Keratinocyte (primary cell): ENCODE measurements around the gene SPAG16. TPM values are rescaled to one million over a fixed set of nuclear protein-coding genes. Genes with fewer than 3 reads are reported as not detected.

Source experiments
- DNase-seq: peaks from one replicate; pipeline ENCODE4 v3.0.0-alpha.2; 2011; ENCODE audit warnings: low read depth, missing footprints, low spot score
- FAIRE-seq: peaks from 2 replicates; lab custom pipeline; 2011; peaks lifted over from hg19 to GRCh38; lab: Jason Lieb, UNC
- H2AFZ ChIP-seq: 2 replicates; pipeline ENCODE4 v1.6.0; 2012; ENCODE audit warnings: low read length, control low read depth, inconsistent platforms; ENCODE audit not compliant: control insufficient read depth
- H3K27ac ChIP-seq: 2 replicates; pipeline ENCODE4 v1.5.1; 2011; ENCODE audit warnings: low read length; ENCODE audit not compliant: control insufficient read depth, insufficient read depth
- H3K27me3 ChIP-seq: 3 replicates; pipeline ENCODE4 v1.6.0; 2011; ENCODE audit warnings: low read length; ENCODE audit not compliant: control insufficient read depth, insufficient read depth; ENCODE audit errors: extremely low read depth
- H3K36me3 ChIP-seq, 2 experiments: 2 replicates in 1 of 2; 3 replicates in 1 of 2; pipeline ENCODE4 v1.5.1; 2011; ENCODE audit warnings: low read length in 2 of 2, mild to moderate bottlenecking in 1 of 2; ENCODE audit not compliant: control insufficient read depth in 2 of 2, insufficient read depth in 2 of 2; ENCODE audit errors: extremely low read depth in 1 of 2
- H3K4me1 ChIP-seq: 3 replicates; pipeline ENCODE4 v1.5.1; 2011; ENCODE audit warnings: low read length; ENCODE audit not compliant: control insufficient read depth, insufficient read depth; ENCODE audit errors: extremely low read depth
- H3K4me2 ChIP-seq: 3 replicates; pipeline ENCODE4 v1.6.0; 2011; ENCODE audit warnings: low read depth, low read length; ENCODE audit not compliant: control insufficient read depth, insufficient read depth; ENCODE audit errors: extremely low read depth
- H3K4me3 ChIP-seq, 3 experiments: fragments of 200-600 bp in 1 of 3; sonication (generic) in 1 of 3; 2 replicates in 2 of 3; 3 replicates in 1 of 3; pipeline ENCODE4 v1.5.1; 2011 to 2016; ENCODE audit warnings: low read length in 3 of 3, mild to moderate bottlenecking in 3 of 3, control low read depth in 2 of 3, inconsistent platforms in 1 of 3, low read depth in 1 of 3, mixed read lengths in 1 of 3, mixed run types in 1 of 3, moderate library complexity in 1 of 3; ENCODE audit not compliant: control insufficient read depth in 2 of 3, insufficient read depth in 2 of 3; ENCODE audit errors: extremely low read depth in 1 of 3
- H3K79me2 ChIP-seq: 2 replicates; pipeline ENCODE4 v1.6.0; 2012; ENCODE audit warnings: low read length; ENCODE audit not compliant: control insufficient read depth, insufficient read depth
- H3K9ac ChIP-seq: 3 replicates; pipeline ENCODE4 v1.6.0; 2011; ENCODE audit warnings: low read length; ENCODE audit not compliant: control insufficient read depth, insufficient read depth; ENCODE audit errors: extremely low read depth
- H3K9me1 ChIP-seq: 3 replicates; pipeline ENCODE4 v1.6.0; 2011; ENCODE audit warnings: low read length; ENCODE audit not compliant: control insufficient read depth, insufficient read depth; ENCODE audit errors: extremely low read depth
- H3K9me3 ChIP-seq: 2 replicates; pipeline ENCODE4 v1.5.1; 2012; ENCODE audit warnings: low read depth, low read length; ENCODE audit not compliant: control insufficient read depth
- H4K20me1 ChIP-seq: 3 replicates; pipeline ENCODE4 v1.6.0; 2011; ENCODE audit warnings: low read length; ENCODE audit not compliant: control insufficient read depth, insufficient read depth; ENCODE audit errors: extremely low read depth
- CTCF ChIP-seq, 3 experiments: IDR thresholded peaks in 1 of 3; conservative IDR thresholded peaks in 1 of 3; optimal IDR thresholded peaks in 1 of 3; 2 replicates in 2 of 3; 3 replicates in 1 of 3; pipeline versions ENCODE3 to v1.5.1; 2011; ENCODE audit warnings: low read length in 3 of 3, mild to moderate bottlenecking in 3 of 3, moderate library complexity in 2 of 3, control low read depth in 1 of 3, inconsistent platforms in 1 of 3; ENCODE audit not compliant: insufficient read depth in 2 of 3; ENCODE audit errors: extremely low read depth in 1 of 3
- EZH2 ChIP-seq: IDR thresholded peaks from one replicate; pipeline ENCODE4 v1.6.1; 2012; ENCODE audit warnings: inconsistent platforms, mild to moderate bottlenecking, low read length, moderate library complexity
- dilution Hi-C: fragments of 300-500 bp; cut with MboI; formaldehyde crosslinking; loops from one replicate; pipeline ENCODE4 v1.7.0; 2020; ENCODE audit warnings: low sequenced_read_pairs; ENCODE audit not compliant: extremely low pct_ligation_motif_present
- polyA plus RNA-seq, 5 experiments: library from polyadenylated mRNA; depleted of rRNA in 3 of 5; stranded (reverse) in 3 of 5; stranded (forward) in 1 of 5; unstranded in 1 of 5; fragments of >200 nt; gene quantifications; 1 replicate in 1 of 5; 2 replicates in 3 of 5; 3 replicates in 1 of 5; pipeline versions ENCODE4 v1.2.1 to v1.2.3, GENCODE V29; 2011 to 2012; ENCODE audit warnings: missing spikeins in 2 of 5, low read depth in 1 of 5, low replicate concordance in 1 of 5

The SPAG16 gene
- polyA plus RNA-seq, 1 donor (not counting 4 experiments of a cell fraction or from before 2014, with no cell fraction given) = 19.6 TPM

GRCh38 chr2:214217136-214217535, 932.9 kb downstream of the SPAG16 start:
- Histone ChIP-seq H3K27ac (no peak overlapping the region), H4K20me1 (no peaks in the 10 kb centered on the region), H3K9me3 (no peaks in the 10 kb centered on the region), H3K9me1 (no peaks in the 10 kb centered on the region), H3K9ac (no peak overlapping the region), H3K79me2 (no peaks in the 10 kb centered on the region), H3K27me3 (no peaks in the 10 kb centered on the region), H3K4me2 (no peak overlapping the region), H2AFZ (peak overlapping the region; percentile 52), H3K36me3 (no peaks in the 10 kb centered on the region), H3K4me1 (peaks cover 18% of the 10 kb centered on the region), H3K4me3 (no peak overlapping the region)
- DNase-seq = no peak
- no peak for FAIRE-seq
- TF ChIP-seq EZH2 (no peak), CTCF (optimal IDR thresholded peaks at IDR 0.05 in 1 of 3, IDR thresholded peaks at IDR 0.05 in 1 of 3, conservative IDR thresholded peaks at IDR 0.05 in 1 of 3; ENCODE audit: extremely low read depth in 1 of 3, insufficient read depth in 2 of 3, low read length in 3 of 3) (no peak)
- dilution Hi-C loops = no loop called here

- H3K4me3 ChIP-seq = no peak overlapping the region
- no peak for TF ChIP-seq CTCF (optimal IDR thresholded peaks at IDR 0.05 in 1 of 3, IDR thresholded peaks at IDR 0.05 in 1 of 3, conservative IDR thresholded peaks at IDR 0.05 in 1 of 3; ENCODE audit: extremely low read depth in 1 of 3, insufficient read depth in 2 of 3, low read length in 3 of 3)
- TF ChIP-seq EZH2 = no peak
- no peaks in the 10 kb centered on the region for H4K20me1 ChIP-seq
- H3K27me3 ChIP-seq = no peaks in the 10 kb centered on the region
- no peak overlapping the region for H3K4me2 ChIP-seq
- H3K9me1 ChIP-seq = no peaks in the 10 kb centered on the region
- H3K36me3 ChIP-seq = no peaks in the 10 kb centered on the region
- H3K27ac ChIP-seq = no peak overlapping the region
- peaks cover 18% of the 10 kb centered on the region for H3K4me1 ChIP-seq
- H2AFZ ChIP-seq = peak overlapping the region; percentile 52
- FAIRE-seq (peak; percentile 91), DNase-seq (no peak)
- no peaks in the 10 kb centered on the region for H3K9me3 ChIP-seq
- H3K79me2 ChIP-seq = no peaks in the 10 kb centered on the region
- H3K9ac ChIP-seq = no peak overlapping the region
- dilution Hi-C loops = no loop called here
Measured at GRCh38 chr2:214217599-214217998, 933.3 kb downstream of the SPAG16 start.
